ENCODE data around the gene CSNK1G1. TPM values are rescaled to one million over a fixed set of nuclear protein-coding genes. Genes with fewer than 3 reads are reported as not detected.
"Not testable (repeated sequence)": the region's sequence is repeated elsewhere in the genome, so short reads cannot be mapped to it uniquely, and the experiment has no call there.

The CSNK1G1 gene
- total RNA-seq (10 to 100 TPM in 2 of 4 donors, 1 to 10 TPM in 2; 7.8 to 24.3 (median 14.5) TPM), polyA plus RNA-seq (1 to 10 TPM; 3.0 to 6.8 (median 4.9) TPM)

DNA sequence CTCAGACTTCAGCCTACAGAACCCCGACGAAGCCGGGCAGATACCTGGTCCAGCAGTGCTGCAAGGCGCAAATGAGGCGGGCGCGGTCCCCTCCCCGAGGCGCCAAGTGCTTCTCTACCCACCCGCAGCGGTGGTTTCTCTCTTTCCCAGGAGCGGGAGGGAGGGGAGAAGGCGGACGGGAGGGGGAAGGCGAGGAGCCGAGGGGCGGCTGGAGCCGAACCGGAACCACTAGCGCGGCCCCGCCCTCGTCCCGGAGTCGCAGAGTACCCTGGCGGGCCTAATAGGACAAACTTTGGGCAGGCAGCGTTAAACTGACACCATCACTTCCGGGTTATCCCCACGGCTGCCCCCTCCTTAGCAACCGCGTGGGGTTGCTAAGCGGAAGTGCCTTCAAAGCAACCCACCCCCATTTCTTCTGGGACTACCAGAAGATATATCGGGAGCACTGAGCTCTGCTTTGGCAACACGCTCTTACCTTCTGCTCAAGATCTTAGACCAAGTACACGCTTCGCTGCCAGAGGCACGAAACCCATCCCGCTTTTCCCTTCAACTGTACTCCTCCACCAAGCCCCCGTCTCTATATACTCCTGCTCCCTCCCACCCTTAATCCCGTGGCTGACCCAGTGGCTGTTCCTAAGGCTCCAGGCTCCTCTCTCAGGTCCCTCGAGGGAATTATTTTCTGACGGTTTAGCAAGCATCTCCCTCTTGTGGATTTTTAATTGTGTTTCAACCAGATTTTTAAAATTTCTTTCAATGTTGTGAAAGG, at the start of gene CSNK1G1:
Gene CSNK1G1, minus strand, starts transcription at position 230 of the 766 bp plus-strand sequence. CDS start 55,674 bp downstream, outside the sequence.
- H3K36me3 ChIP-seq = no peaks in the 10 kb centered on the region
- peak within 1 kb of the TSS; percentile 79 to 98 (median 94) for H3K4me3 ChIP-seq
- 0 to 1% methylated on average over 42 of the region's 42 CpGs for WGBS, 2 donors
- peak in 3 of 4 experiments; percentile 32 to 55 (median 40) for TF ChIP-seq CTCF (IDR thresholded peaks at IDR 0.05)
- TF ChIP-seq POLR2AphosphoS5 (IDR thresholded peaks at IDR 0.05) = peak in 3 of 4 donors; percentile 61 to 74 (median 62)
- peak; percentile 10 to 20 for TF ChIP-seq POLR2A (IDR thresholded peaks at IDR 0.05)
- TF ChIP-seq EP300 (IDR thresholded peaks at IDR 0.05) = no peak
- H3K9me3 ChIP-seq = no peaks in the 10 kb centered on the region
- peak within 1 kb of the TSS; percentile 84 to 87 (median 84) for H3K27ac ChIP-seq
- peaks cover 0 to 21% (median 14%) of the 10 kb centered on the region in 4 donors for H3K4me1 ChIP-seq
- H3K27me3 ChIP-seq = no peaks in the 10 kb centered on the region
- DNase-seq = peak; percentile 97
- intact Hi-C loops (cut with DNase I) = loop anchor here (1.0 to 5.0 kb wide), 5 partner anchors 31 to 193 kb away; partner anchors contain the start of genes PPIB and TRIP4

- WGBS, 2 donors = 78 to 85% methylated on average over 2 of the region's 2 CpGs
- Histone ChIP-seq H3K36me3 (peaks cover 11 to 99% (median 45%) of the 10 kb centered on the region in 4 donors), H3K27ac (no peak overlapping the region), H3K4me1 (no peaks in the 10 kb centered on the region), H3K27me3 (no peaks in the 10 kb centered on the region), H3K4me3 (no peak overlapping the region), H3K9me3 (no peaks in the 10 kb centered on the region)
- TF ChIP-seq EP300 (IDR thresholded peaks at IDR 0.05) (no peak), CTCF (IDR thresholded peaks at IDR 0.05) (no peak), POLR2AphosphoS5 (IDR thresholded peaks at IDR 0.05) (no peak), POLR2A (IDR thresholded peaks at IDR 0.05) (no peak)
- intact Hi-C loops (cut with DNase I) = no loop called here
- DNase-seq = no peak
These were observed 44.6 kb upstream of the CSNK1G1 start for GRCh38 chr15:64400583-64400982.

- Histone ChIP-seq H3K27ac (no peak overlapping the region), H3K4me3 (no peak overlapping the region), H3K4me1 (no peaks in the 10 kb centered on the region), H3K27me3 (no peaks in the 10 kb centered on the region), H3K9me3 (no peaks in the 10 kb centered on the region), H3K36me3 (peaks cover 10 to 100% (median 38%) of the 10 kb centered on the region in 4 donors)
- no peak for DNase-seq
- TF ChIP-seq POLR2A (IDR thresholded peaks at IDR 0.05) = no peak
- WGBS, 2 donors = 91 to 100% methylated on average over 2 of the region's 2 CpGs
- intact Hi-C loops (cut with DNase I) = no loop called here
These were observed 42.6 kb upstream of the CSNK1G1 start for GRCh38 chr15:64398575-64398974.

- no peak for TF ChIP-seq EP300 (IDR thresholded peaks at IDR 0.05)
- TF ChIP-seq POLR2AphosphoS5 (IDR thresholded peaks at IDR 0.05) = no peak
- Histone ChIP-seq H3K27me3 (no peaks in the 10 kb centered on the region), H3K27ac (no peak overlapping the region), H3K36me3 (peaks cover 10 to 84% (median 35%) of the 10 kb centered on the region in 4 donors), H3K4me1 (no peaks in the 10 kb centered on the region), H3K9me3 (no peaks in the 10 kb centered on the region), H3K4me3 (no peak overlapping the region)
- intact Hi-C loops (cut with DNase I) = no loop called here
- no peak for DNase-seq
- WGBS, 2 donors = 95 to 96% methylated on average over 5 of the region's 5 CpGs
These were observed 40.8 kb upstream of the CSNK1G1 start for GRCh38 chr15:64396789-64397188.

DNA sequence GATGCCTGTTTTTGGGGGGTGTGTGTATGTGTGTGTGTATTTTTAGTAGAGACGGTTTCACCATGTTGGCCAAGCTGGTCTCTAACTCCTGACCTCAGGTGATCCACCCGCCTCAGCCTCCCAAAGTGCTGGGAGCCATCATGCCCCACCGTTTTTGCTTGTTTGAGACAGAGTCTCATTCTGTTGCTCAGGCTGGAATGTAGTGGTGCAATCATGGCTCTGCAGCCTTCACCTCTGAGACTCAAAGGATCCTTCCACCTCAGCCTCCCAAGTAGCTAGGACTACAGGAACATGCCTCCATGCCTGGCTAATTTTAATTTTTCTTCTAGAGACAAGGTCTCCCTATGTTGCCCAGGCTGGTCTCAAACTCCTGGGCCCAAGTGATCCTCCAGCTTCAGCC, 36.5 kb upstream of the CSNK1G1 start:
- H3K9me3 ChIP-seq; DNase-seq; intact Hi-C loops (cut with DNase I); H3K4me3 ChIP-seq; H3K27me3 ChIP-seq; H3K27ac ChIP-seq: not testable (repeated sequence)
- peaks cover 0 to 41% (median 14%) of the 10 kb centered on the region in 4 donors for H3K36me3 ChIP-seq
- peaks cover 0 to 18% (median 12%) of the 10 kb centered on the region in 4 donors for H3K4me1 ChIP-seq
- 88 to 91% methylated on average over 3 of the region's 3 CpGs for WGBS, 2 donors

DNA sequence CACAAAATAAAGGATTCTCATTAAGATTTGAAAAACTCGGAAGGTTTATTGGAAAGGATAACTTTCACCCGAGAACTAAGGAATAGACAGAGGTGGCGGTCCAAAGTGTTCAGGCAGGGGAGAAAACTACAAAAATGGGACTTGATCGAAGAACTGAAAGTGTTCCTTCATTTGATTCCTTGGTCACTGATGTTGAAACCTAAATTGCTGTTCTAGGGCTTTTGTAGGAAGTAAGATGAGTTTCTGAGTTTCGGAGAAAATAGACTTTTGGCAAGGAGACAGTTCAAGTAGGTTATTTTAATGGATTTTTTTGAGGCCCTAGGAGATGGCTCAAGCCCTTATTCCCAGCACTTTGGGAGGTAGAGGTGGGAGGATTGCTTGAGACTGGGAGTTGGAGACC, 33.1 kb upstream of the CSNK1G1 start:
- no peaks in the 10 kb centered on the region for H3K9me3 ChIP-seq
- intact Hi-C loops (cut with DNase I) = no loop called here
- no peak for DNase-seq
- 90 to 95% methylated on average over 5 of the region's 5 CpGs for WGBS, 2 donors
- no peak overlapping the region for H3K27ac ChIP-seq
- no peak for TF ChIP-seq POLR2AphosphoS5 (IDR thresholded peaks at IDR 0.05)
- TF ChIP-seq EP300 (IDR thresholded peaks at IDR 0.05) = no peak
- TF ChIP-seq POLR2A (IDR thresholded peaks at IDR 0.05) = no peak
- TF ChIP-seq CTCF (IDR thresholded peaks at IDR 0.05) = no peak
- no peaks in the 10 kb centered on the region for H3K27me3 ChIP-seq
- no peak overlapping the region for H3K4me3 ChIP-seq
- peaks cover 0 to 18% (median 12%) of the 10 kb centered on the region in 4 donors for H3K4me1 ChIP-seq
- peaks cover 0 to 7% (median 0%) of the 10 kb centered on the region in 4 donors for H3K36me3 ChIP-seq
